K562 (cell line): ENCODE data around the gene RNF150. TPM values are rescaled to one million over a fixed set of nuclear protein-coding genes. Genes with fewer than 3 reads are reported as not detected.

Experiments used
- ATAC-seq: fragments of 200-7000 bp; cut with Tn5 transposase; 3 replicates; pipeline ENCODE4 v1.9.1; 2020; ENCODE audit warnings: moderate library complexity
- BruUV-seq: library from RNA; stranded (reverse); fragments of 400-500 nt; replicated peaks from 2 replicates; lab custom pipeline; 2021; lab: Mats Ljungman, UMichigan
- CTCF ChIA-PET: fragments of 300-600 bp; formaldehyde crosslinking; extraction: SDS; loops from one replicate; lab custom pipeline; 2021; ENCODE audit warnings: low intra/inter-chr PET ratio; lab: Yijun Ruan, JAX
- POLR2A ChIA-PET: fragments of 300-600, 350-650 bp; sonication (Branson Sonifier 250); formaldehyde crosslinking; extraction: SDS; loops from one replicate; lab custom pipeline; 2021; ENCODE audit warnings: antibody characterized with exemption, inconsistent platforms; lab: Yijun Ruan, JAX
- DNase-seq, 4 experiments: peaks; one replicate each; pipeline versions ENCODE4 v3.0.0 to v3.0.0-alpha.2; 2011 to 2018; ENCODE audit warnings: low spot score in 3 of 4, mixed read lengths in 3 of 4; ENCODE audit errors: extremely low read depth in 1 of 4
- FAIRE-seq: peaks from 2 replicates; lab custom pipeline; 2011; peaks lifted over from hg19 to GRCh38; lab: Jason Lieb, UNC
- H2AFZ ChIP-seq: 2 replicates; pipeline ENCODE4 v1.6.0; 2011; ENCODE audit warnings: low read depth, low read length, control low read depth, inconsistent platforms
- H3K27ac ChIP-seq: fragments of 200-600 bp; 3 replicates; pipeline ENCODE4 v1.8.0; 2011; ENCODE audit warnings: low read depth, mild to moderate bottlenecking, control low read depth, inconsistent platforms, low read length, moderate library complexity, mixed read lengths; ENCODE audit errors: extremely low read depth
- H3K27me3 ChIP-seq, 2 experiments: fragments of 300-600 bp in 1 of 2; 2 replicates in 1 of 2; 3 replicates in 1 of 2; pipeline versions ENCODE4 v1.6.0 to v1.8.0; 2011; ENCODE audit warnings: inconsistent platforms in 2 of 2, low read length in 2 of 2, mild to moderate bottlenecking in 1 of 2, mixed read lengths in 1 of 2, moderate library complexity in 1 of 2; ENCODE audit not compliant: control insufficient read depth in 2 of 2, insufficient read depth in 2 of 2
- H3K36me3 ChIP-seq: fragments of 300-600 bp; 3 replicates; pipeline ENCODE4 v1.8.0; 2011; ENCODE audit warnings: mild to moderate bottlenecking, low read length, inconsistent platforms; ENCODE audit not compliant: control insufficient read depth, insufficient read depth
- H3K4me1 ChIP-seq, 2 experiments: fragments of 200-600 bp in 1 of 2; replicated peaks in 1 of 2; 2 replicates in 1 of 2; 3 replicates in 1 of 2; pipeline versions ENCODE4 v1.5.1 to v1.8.0; 2011; ENCODE audit warnings: inconsistent platforms in 2 of 2, low read length in 2 of 2, mild to moderate bottlenecking in 1 of 2, mixed read lengths in 1 of 2, moderate library complexity in 1 of 2; ENCODE audit not compliant: control insufficient read depth in 2 of 2, insufficient read depth in 2 of 2
- H3K4me2 ChIP-seq: 2 replicates; pipeline ENCODE4 v1.6.1; 2011; ENCODE audit warnings: low read length, control low read depth, inconsistent platforms, mixed read lengths; ENCODE audit not compliant: insufficient read depth
- H3K4me3 ChIP-seq: fragments of 200-600 bp; sonication (generic), shearing (Covaris generic); 2 replicates; pipeline ENCODE4 v1.5.1; 2016; ENCODE audit warnings: control low read depth, inconsistent platforms
- H3K79me2 ChIP-seq: fragments of 200-600 bp; 3 replicates; pipeline ENCODE4 v1.8.0; 2011; ENCODE audit warnings: low read length, inconsistent platforms; ENCODE audit not compliant: control insufficient read depth, insufficient read depth
- H3K9ac ChIP-seq, 2 experiments: 2 replicates each; pipeline versions ENCODE4 v1.6.0 to v1.6.1; 2011; ENCODE audit warnings: low read depth in 2 of 2, low read length in 2 of 2, control low read depth in 1 of 2, inconsistent platforms in 1 of 2, mild to moderate bottlenecking in 1 of 2, mixed read lengths in 1 of 2; ENCODE audit not compliant: insufficient read depth in 1 of 2
- H3K9me1 ChIP-seq: one replicate; pipeline ENCODE4 v1.6.0; 2011; ENCODE audit warnings: inconsistent platforms, mild to moderate bottlenecking, low read length, moderate library complexity; ENCODE audit not compliant: control insufficient read depth, insufficient read depth
- H3K9me3 ChIP-seq: replicated peaks from 2 replicates; pipeline ENCODE4 v1.5.1; 2011; ENCODE audit warnings: low read depth, low read length, inconsistent platforms; ENCODE audit not compliant: control insufficient read depth, insufficient read depth
- H4K20me1 ChIP-seq: replicated peaks from 2 replicates; pipeline ENCODE4 v1.6.1; 2011; ENCODE audit warnings: low read length, inconsistent platforms, mixed read lengths; ENCODE audit not compliant: control insufficient read depth, insufficient read depth
- BMI1 ChIP-seq: fragments of 150-350 bp; IDR thresholded peaks from 2 replicates; pipeline ENCODE4 v1.6.1; 2014; ENCODE audit warnings: low read length
- CAMTA2 ChIP-seq: fragments of 250-450 bp; sonication (Bioruptor Pico); conservative IDR thresholded peaks from 2 replicates; pipeline ENCODE4 v1.5.1; 2022
- DIDO1 ChIP-seq: fragments of 450-650 bp; IDR thresholded peaks from 2 replicates; pipeline ENCODE4 v1.6.1; 2016; ENCODE audit warnings: low read depth, missing biosample characterization, missing genetic modification characterization
- GMEB1 ChIP-seq: fragments of 250-450 bp; sonication (Bioruptor Pico); IDR thresholded peaks from 2 replicates; pipeline ENCODE4 v1.4.0; 2020; ENCODE audit warnings: mild to moderate bottlenecking
- HMG20A ChIP-seq: fragments of 450-650 bp; formaldehyde crosslinking; conservative IDR thresholded peaks from 2 replicates; pipeline ENCODE4 v1.4.0; 2020; ENCODE audit warnings: mild to moderate bottlenecking, mixed read lengths
- NR2C1 ChIP-seq, 2 experiments: fragments of 450-650 bp; IDR thresholded peaks; 2 replicates each; pipeline ENCODE4 v1.6.1; 2017; ENCODE audit warnings: mild to moderate bottlenecking in 2 of 2, antibody characterized with exemption in 1 of 2, inconsistent platforms in 1 of 2, missing compliant biosample characterization in 1 of 2, missing genetic modification characterization in 1 of 2
- TGIF2 ChIP-seq: sonication (generic); formaldehyde crosslinking; IDR thresholded peaks from 2 replicates; pipeline ENCODE4 v1.8.1; 2022; ENCODE audit warnings: mild to moderate bottlenecking, missing genetic modification reagents, moderate library complexity
- THRAP3 ChIP-seq: fragments of 450-650 bp; IDR thresholded peaks from 2 replicates; pipeline ENCODE4 v1.6.1; 2016; ENCODE audit warnings: mild to moderate bottlenecking, inconsistent platforms, borderline replicate concordance
- ZNF3 ChIP-seq: fragments of 250-450 bp; sonication (Bioruptor Pico); IDR thresholded peaks from 2 replicates; pipeline ENCODE4 v1.5.0; 2021; ENCODE audit warnings: mild to moderate bottlenecking, moderate library complexity
- WGBS: fragments of 100-300 bp; shearing (Covaris generic); methylation state at CpG from one replicate; pipeline ENCODE4 v1.1.6; 2016; ENCODE audit warnings: low coverage, mixed read lengths; ENCODE audit not compliant: insufficient coverage; ENCODE audit errors: missing lambda C conversion rate; 5-methylcytosine and 5-hydroxymethylcytosine counted together
- in situ Hi-C: fragments of 300-500 bp; cut with MboI; formaldehyde crosslinking; loops from 4 replicates; pipeline ENCODE4 v1.15.0; 2018; ENCODE audit warnings: inconsistent platforms, mixed read lengths
- intact Hi-C: fragments of 100-400 bp; cut with micrococcal nuclease; formaldehyde crosslinking; loops from 2 replicates; pipeline ENCODE4 v1.14.2; 2022
- polyA plus RNA-seq, 8 experiments: library from polyadenylated mRNA; depleted of rRNA in 4 of 8; stranded (reverse) in 5 of 8; unstranded in 3 of 8; fragments of >200 nt; fragmentation: Nextera tagmentation in 2 of 8; fragmentation: Illumina TruSeq in 1 of 8; extraction: Ambion mirVana in 2 of 8; extraction: Trizol in 1 of 8; gene quantifications; 2 replicates each; pipeline versions ENCODE4 v1.2.1 to v1.2.3, GENCODE V29; 2011 to 2014; ENCODE audit warnings: inconsistent platforms in 1 of 8, missing spikeins in 1 of 8
- total RNA-seq, 7 experiments: library from RNA; depleted of rRNA in 6 of 7; stranded (reverse); fragments of >200 nt in 6 of 7; fragmentation: Illumina TruSeq in 2 of 7; extraction: Trizol in 2 of 7; gene quantifications; 2 replicates each; pipeline versions ENCODE4 v1.2.1 to v1.2.3, GENCODE V29; 2011 to 2021; ENCODE audit warnings: low replicate concordance in 1 of 7
- TF ChIP-seq, protein P1 (sequence below), 2 experiments: IDR thresholded peaks; 2 replicates each; pipeline ENCODE4 v1.6.1; 2011; ENCODE audit warnings: borderline replicate concordance in 1 of 2, control low read depth in 1 of 2, low read depth in 1 of 2, low read length in 1 of 2, mild to moderate bottlenecking in 1 of 2, mixed read lengths in 1 of 2, moderate library complexity in 1 of 2; ENCODE audit not compliant: insufficient read depth in 1 of 2, insufficient read length in 1 of 2, poor library complexity in 1 of 2, severe bottlenecking in 1 of 2; ENCODE audit errors: extremely low read depth in 1 of 2
- TF ChIP-seq, protein P2 (sequence below): fragments of 450-650 bp; IDR thresholded peaks from 2 replicates; pipeline ENCODE4 v1.6.1; 2017; ENCODE audit warnings: antibody characterized with exemption, mild to moderate bottlenecking

RNF150 gene
- total and polyA plus RNA-seq, 9 of the 15 experiments (the other 6 are each of a cell fraction or from before 2014, with no cell fraction given), result 0.09 TPM; not detected in 8

DNA sequence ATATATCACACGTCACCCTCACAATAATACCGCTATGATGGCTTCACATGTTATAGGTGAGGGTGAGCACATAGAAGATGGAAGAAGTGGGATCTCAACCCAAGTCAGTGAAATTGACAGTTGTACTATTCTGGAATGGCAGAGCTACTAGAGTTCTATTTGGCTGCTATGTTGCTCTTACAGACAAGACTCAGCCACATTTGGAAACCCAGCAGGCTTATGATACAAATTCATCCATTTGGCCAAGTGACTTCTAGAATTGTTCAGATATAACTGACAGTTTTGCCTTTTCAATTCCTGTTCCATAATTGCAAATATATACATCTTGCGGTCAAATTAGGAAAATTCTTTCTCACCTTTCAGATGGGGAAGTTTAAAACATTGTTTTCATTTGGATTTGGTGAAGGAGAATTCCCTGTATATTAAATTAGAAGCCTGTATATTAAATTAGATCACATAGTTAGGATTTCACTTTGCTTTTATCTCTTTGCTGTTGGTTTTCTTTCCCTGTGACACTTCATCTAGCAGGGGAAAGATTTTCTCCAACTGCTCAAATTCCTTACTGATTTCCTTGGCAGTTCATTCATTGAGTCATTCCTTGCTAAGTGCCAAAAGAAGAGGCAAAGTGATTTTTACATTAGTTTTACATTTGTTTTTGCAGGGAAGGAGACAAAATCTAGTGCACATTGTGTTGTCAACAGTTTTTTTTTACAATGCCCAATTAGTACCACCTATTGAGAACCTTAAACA is 256.5 kb downstream of the RNF150 start (continued):
- TF ChIP-seq, protein P1, sequence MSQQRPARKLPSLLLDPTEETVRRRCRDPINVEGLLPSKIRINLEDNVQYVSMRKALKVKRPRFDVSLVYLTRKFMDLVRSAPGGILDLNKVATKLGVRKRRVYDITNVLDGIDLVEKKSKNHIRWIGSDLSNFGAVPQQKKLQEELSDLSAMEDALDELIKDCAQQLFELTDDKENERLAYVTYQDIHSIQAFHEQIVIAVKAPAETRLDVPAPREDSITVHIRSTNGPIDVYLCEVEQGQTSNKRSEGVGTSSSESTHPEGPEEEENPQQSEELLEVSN (IDR thresholded peaks at IDR 0.05; ENCODE audit: borderline replicate concordance in 1 of 2, extremely low read depth in 1 of 2, insufficient read depth in 1 of 2, insufficient read length in 1 of 2, low read depth in 1 of 2, low read length in 1 of 2, poor library complexity in 1 of 2, severe bottlenecking in 1 of 2), result no peak
- TF ChIP-seq ZNF3 (CRISPR knock-in tag) (no peak), DIDO1 (tag) (no peak), CAMTA2 (CRISPR knock-in tag) (no peak), THRAP3 (no peak), TGIF2 (CRISPR knock-in tag) (no peak)

- Histone ChIP-seq H3K4me2 (no peak overlapping the region), H3K9me1 (no peaks in the 10 kb centered on the region), H3K9me3 (no peaks in the 10 kb centered on the region), H4K20me1 (no peaks in the 10 kb centered on the region), H3K36me3 (no peaks in the 10 kb centered on the region), H3K27ac (no peak overlapping the region), H2AFZ (no peak overlapping the region), H3K27me3 (no peaks in the 10 kb centered on the region), H3K4me3 (no peak overlapping the region), H3K79me2 (no peaks in the 10 kb centered on the region), H3K9ac (no peak overlapping the region), H3K4me1 (no peaks in the 10 kb centered on the region)
- ChIA-PET CTCF (no interaction called here), POLR2A (no interaction called here)
- 0% methylated on average over 1 of the region's 1 CpG for WGBS
- no TSS peak for BruUV-seq
- intact Hi-C loops, result no loop called here
- DNase-seq (no peak), ATAC-seq (no peak), FAIRE-seq (no peak)
- in situ Hi-C loops, result no loop called here
- TF ChIP-seq GMEB1 (CRISPR knock-in tag), result no peak
- TF ChIP-seq NR2C1 (IDR thresholded peaks at IDR 0.05), result no peak
- TF ChIP-seq NR2C1 (tag; IDR thresholded peaks at IDR 0.05), result no peak
- TF ChIP-seq, protein P2, sequence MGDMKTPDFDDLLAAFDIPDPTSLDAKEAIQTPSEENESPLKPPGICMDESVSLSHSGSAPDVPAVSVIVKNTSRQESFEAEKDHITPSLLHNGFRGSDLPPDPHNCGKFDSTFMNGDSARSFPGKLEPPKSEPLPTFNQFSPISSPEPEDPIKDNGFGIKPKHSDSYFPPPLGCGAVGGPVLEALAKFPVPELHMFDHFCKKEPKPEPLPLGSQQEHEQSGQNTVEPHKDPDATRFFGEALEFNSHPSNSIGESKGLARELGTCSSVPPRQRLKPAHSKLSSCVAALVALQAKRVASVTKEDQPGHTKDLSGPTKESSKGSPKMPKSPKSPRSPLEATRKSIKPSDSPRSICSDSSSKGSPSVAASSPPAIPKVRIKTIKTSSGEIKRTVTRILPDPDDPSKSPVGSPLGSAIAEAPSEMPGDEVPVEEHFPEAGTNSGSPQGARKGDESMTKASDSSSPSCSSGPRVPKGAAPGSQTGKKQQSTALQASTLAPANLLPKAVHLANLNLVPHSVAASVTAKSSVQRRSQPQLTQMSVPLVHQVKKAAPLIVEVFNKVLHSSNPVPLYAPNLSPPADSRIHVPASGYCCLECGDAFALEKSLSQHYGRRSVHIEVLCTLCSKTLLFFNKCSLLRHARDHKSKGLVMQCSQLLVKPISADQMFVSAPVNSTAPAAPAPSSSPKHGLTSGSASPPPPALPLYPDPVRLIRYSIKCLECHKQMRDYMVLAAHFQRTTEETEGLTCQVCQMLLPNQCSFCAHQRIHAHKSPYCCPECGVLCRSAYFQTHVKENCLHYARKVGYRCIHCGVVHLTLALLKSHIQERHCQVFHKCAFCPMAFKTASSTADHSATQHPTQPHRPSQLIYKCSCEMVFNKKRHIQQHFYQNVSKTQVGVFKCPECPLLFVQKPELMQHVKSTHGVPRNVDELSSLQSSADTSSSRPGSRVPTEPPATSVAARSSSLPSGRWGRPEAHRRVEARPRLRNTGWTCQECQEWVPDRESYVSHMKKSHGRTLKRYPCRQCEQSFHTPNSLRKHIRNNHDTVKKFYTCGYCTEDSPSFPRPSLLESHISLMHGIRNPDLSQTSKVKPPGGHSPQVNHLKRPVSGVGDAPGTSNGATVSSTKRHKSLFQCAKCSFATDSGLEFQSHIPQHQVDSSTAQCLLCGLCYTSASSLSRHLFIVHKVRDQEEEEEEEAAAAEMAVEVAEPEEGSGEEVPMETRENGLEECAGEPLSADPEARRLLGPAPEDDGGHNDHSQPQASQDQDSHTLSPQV, result no peak
- TF ChIP-seq CAMTA2 (CRISPR knock-in tag), result no peak
- no peak for TF ChIP-seq HMG20A
- no peak for TF ChIP-seq BMI1
Observed at GRCh38 chr4:140875746-140876452, 257.4 kb downstream of the RNF150 start.
